HG03060 (cell line): ENCODE measurements around the gene TMEM74B.
"Not testable (repeated sequence)": the region's sequence is repeated elsewhere in the genome, so short reads cannot be mapped to it uniquely, and the experiment has no call there.

ENCODE experiments used
- ATAC-seq: cut with Tn5 transposase; IDR thresholded peaks from one replicate; pipeline ENCODE4 v1.9.1; 2021; ENCODE audit warnings: low read depth, moderate number of reproducible peaks; ENCODE audit not compliant: unreplicated experiment

The TMEM74B gene

GRCh38 chr20:1150218-1150617 lies 34.6 kb downstream of the TMEM74B start:
- no peak for ATAC-seq

GRCh38 chr20:1149812-1150211 lies 35.0 kb downstream of the TMEM74B start:
- ATAC-seq, result not testable (repeated sequence)

- ATAC-seq, result no peak
Observed at GRCh38 chr20:1146957-1147356, 37.8 kb downstream of the TMEM74B start.

- ATAC-seq, result no peak
Observed at GRCh38 chr20:1144401-1145172, 40.2 kb downstream of the TMEM74B start.

- ATAC-seq, result no peak
Observed at GRCh38 chr20:1137236-1137635, 47.5 kb downstream of the TMEM74B start.

GRCh38 chr20:1134836-1135235 lies 49.9 kb downstream of the TMEM74B start:
- ATAC-seq, result no peak

- ATAC-seq, result no peak
Observed at GRCh38 chr20:1134355-1134754, 50.4 kb downstream of the TMEM74B start.

- no peak for ATAC-seq
Observed at GRCh38 chr20:1131354-1131753, 53.4 kb downstream of the TMEM74B start.

- no peak for ATAC-seq
Observed at GRCh38 chr20:1130847-1131246, 53.9 kb downstream of the TMEM74B start.
